ENCODE results near the gene TMPRSS4.
A peak's percentile ranks its signal among the peaks of the same experiment; 100 is the strongest.

TMPRSS4 gene, protein sequence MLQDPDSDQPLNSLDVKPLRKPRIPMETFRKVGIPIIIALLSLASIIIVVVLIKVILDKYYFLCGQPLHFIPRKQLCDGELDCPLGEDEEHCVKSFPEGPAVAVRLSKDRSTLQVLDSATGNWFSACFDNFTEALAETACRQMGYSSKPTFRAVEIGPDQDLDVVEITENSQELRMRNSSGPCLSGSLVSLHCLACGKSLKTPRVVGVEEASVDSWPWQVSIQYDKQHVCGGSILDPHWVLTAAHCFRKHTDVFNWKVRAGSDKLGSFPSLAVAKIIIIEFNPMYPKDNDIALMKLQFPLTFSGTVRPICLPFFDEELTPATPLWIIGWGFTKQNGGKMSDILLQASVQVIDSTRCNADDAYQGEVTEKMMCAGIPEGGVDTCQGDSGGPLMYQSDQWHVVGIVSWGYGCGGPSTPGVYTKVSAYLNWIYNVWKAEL
- 0 to 0.07 reads per million in 2 donors for total RNA-seq

DNA sequence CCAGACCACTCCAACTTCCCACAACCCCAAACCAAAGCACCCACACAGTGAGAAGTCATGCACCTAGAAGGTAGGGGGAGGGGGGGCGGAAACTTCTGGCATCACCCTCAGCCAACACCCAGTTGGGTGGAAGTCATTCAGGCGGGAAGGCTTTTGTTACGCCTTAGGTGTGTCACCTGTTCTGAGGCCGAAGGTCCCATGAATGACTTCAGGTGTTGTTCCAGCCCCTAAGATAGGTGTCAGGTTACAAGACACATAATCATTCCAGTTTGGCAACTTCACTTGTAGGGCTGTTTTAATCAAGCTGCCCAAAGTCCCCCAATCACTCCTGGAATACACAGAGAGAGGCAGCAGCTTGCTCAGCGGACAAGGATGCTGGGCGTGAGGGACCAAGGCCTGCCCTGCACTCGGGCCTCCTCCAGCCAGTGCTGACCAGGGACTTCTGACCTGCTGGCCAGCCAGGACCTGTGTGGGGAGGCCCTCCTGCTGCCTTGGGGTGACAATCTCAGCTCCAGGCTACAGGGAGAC, at the start of gene TMPRSS4:
TSS of gene TMPRSS4 (plus strand) at position 325 of the 528 bp plus-strand sequence. CDS start 225 bp downstream, outside the sequence.
- DNase-seq, result no peak

DNA sequence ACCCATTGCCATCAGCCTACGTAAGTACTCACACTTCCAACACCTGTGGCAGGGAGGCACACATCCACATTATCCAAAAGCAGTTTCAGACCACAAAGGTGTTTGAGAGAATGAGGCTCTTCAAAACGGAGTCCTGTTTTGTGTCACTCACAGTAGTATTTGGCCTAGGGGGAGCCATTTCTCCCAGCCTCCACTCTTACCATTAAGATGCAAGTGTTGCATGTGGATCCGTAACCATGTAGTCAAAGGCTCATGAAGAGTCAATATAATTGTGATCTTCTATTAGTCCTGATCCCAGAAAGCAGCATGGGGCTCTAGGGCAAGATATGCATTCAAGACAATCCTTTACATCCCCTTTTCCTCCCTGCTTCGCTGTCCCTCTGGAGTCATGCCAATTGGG, 49.2 kb upstream of the TMPRSS4 start:
- DNase-seq, result no peak

- no peak for DNase-seq
Observed at GRCh38 chr11:118028626-118029025, 48.3 kb upstream of the TMPRSS4 start.

GRCh38 chr11:118033443-118033842, 43.4 kb upstream of the TMPRSS4 start:
- peak in 1 of 5 experiments; percentile 83 for DNase-seq

GRCh38 chr11:118042141-118042540, 34.7 kb upstream of the TMPRSS4 start:
- peak in 1 of 5 experiments; percentile 66 for DNase-seq

DNA sequence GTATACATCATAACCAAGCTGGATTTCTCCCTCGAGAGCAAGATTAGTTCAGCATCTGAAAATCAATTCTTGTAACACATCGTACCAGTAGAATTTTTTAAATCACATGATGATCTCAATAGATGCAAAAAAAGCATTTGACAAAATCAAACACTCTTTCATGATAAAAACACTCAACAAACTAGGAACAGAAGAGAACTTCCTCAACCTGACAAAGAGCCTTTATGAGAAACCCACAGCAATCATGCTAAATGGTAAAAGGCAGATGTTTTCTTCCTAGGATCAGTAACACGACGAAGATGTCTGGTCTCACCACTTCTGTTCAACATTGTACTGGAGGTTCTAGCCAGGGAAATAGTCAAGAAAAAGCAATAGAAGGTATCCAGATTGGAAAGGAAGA, 34.1 kb upstream of the TMPRSS4 start:
- DNase-seq, result no peak

DNA sequence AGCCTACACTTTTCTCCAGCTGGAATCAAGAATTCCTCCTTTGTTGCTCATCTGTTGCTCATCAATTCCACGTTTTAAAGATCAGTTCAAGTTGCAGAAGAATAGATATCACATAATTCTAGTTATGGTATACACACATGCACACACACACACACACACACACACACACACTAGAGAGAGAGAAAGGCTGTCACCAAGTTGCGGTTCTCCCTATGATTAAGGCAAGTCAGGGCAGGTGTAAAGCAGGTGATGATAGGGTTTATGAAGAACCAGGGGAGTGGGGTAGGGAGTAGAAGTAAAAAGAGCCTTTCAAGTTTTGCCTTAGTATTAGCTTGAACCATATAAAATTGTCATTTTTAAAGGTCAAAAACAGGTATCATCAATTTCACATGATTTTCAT, 31.7 kb upstream of the TMPRSS4 start:
- peak in 1 of 5 experiments; percentile 86 for DNase-seq

GRCh38 chr11:118046051-118046963, 30.6 kb upstream of the TMPRSS4 start:
- DNase-seq, result peak in 3 of 5 experiments; percentile 46 to 97 (median 78)

DNA sequence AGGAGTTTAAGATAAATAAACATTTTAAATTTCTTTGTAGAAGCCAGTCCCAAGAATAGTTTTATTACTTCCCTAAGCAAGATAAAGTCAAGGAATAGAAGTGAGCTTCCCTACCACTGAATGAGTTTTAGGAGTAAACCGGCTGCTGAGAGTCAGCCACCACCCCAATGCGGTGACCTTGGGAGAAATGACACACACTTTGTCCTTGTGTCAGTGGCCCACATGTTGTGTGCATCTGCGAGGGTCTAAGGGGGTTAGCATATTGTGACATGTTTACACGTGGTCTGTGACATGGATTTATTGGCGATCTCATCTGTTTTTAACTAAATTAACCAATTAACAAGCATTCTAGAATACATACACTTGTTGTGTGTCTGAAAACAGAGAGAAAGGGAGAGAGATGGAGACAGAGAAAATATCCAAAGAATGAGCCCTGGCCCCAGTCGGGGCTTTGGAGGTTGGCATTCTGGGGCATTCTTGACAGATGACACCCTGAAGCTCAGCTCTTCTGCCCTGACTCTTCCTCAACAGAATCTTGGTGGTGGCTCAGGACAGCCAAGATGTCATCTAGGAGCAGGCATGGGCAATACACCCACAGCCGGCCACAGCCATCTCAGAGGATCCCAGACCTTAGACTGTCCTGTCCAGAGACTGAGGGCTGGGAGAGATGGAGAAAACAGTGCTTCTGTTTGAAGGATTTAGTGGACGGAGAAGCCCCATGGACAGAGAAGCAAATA, 29.7 kb upstream of the TMPRSS4 start:
- peak in 1 of 5 experiments; percentile 75 for DNase-seq

DNA sequence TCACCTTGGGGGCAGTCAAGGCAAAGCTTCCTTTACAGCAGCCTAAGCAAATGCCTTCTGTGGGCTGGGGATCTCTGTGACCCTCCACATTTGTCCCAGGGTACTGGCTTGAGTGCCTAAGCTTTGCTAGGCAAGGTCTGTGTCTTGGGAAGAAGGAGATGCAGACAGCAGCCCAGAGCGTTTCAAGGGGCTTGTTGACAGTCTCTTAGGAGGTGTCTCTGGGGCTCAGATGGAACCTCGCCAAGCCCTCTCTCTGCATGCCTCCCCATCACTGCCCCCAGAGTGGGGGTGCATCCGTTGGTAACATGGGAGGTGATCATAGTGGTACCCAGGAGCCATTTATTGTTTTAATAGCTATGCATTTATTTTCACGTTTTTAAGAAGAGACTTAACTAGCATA, 29.1 kb upstream of the TMPRSS4 start:
- no peak for DNase-seq

- peak in 1 of 5 experiments; percentile 71 for DNase-seq
Observed at GRCh38 chr11:118048472-118049370, 28.2 kb upstream of the TMPRSS4 start.

DNA sequence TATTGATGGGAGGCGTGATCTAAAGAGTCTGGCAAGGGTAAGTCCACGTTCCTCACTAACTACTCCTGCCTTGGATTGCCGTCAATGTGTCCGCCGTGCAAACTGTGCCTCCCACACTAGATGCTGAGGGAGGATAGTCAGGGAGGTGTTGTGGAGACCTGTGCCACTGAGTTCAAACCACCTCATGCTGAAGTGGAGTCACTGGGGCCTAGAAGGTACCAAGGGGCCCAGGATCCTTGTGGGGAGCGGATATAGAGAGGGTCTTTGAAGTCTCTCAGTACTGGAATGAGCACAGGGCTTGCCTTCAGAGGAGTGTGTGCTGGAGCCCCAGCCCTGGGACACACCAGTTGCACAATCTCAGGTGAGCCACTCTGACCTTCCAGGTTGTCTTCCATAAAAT, 27.1 kb upstream of the TMPRSS4 start:
- no peak for DNase-seq

DNA sequence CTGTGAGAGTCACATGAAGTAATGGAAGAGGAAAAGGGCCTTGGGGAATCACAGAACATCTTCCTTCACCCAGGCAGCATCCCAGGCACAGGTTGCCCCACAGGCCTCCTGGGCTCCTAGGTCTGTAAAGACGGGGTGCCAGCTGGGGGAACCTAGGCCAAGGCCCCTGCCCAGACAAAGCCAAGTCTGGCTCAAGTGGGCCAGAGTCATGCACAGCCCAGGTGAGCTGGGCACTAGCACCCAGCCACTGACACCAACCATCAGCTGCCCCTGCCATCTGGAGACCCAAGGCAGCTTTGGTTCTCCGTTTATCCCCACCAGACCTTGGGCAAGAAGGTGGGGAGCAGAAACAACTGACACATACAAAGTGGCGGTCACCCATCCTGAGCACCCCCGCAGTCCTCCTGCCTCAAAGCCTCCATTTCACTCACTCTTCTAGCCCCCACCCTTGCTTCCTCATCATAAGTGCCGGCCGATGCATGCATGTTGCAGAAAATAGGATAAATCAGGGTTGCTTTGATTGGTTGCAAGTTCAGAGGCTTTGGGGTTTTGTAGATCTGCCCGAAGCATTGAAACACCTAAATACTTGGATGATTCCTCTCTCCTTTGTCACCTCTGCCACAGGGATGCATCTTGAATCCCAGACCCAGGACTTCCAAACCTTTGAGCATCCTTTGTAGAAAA, 26.5 kb upstream of the TMPRSS4 start:
- DNase-seq, result no peak

DNA sequence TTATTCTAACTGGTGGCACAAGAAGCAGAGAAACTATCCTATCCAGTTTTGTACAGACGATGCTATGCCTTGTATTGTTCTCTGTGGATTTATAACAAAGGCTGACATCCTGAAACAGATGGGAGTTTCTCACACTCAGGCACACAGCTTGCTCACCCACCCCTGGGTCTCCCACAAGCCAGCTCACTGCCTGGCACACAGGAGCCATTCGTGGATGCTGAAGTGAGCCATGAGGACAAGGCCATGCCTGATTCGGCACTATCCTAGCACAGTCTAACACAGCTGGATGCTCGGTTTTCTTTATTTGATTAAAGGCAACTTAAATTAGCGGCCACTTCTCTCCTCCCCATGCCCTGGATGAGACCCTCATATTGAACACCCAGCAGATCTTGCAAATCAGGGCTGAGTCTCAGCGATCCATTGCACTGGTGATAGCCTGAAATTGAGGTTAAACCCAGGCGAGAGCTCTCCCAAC, 25.7 kb upstream of the TMPRSS4 start:
- DNase-seq, result no peak

DNA sequence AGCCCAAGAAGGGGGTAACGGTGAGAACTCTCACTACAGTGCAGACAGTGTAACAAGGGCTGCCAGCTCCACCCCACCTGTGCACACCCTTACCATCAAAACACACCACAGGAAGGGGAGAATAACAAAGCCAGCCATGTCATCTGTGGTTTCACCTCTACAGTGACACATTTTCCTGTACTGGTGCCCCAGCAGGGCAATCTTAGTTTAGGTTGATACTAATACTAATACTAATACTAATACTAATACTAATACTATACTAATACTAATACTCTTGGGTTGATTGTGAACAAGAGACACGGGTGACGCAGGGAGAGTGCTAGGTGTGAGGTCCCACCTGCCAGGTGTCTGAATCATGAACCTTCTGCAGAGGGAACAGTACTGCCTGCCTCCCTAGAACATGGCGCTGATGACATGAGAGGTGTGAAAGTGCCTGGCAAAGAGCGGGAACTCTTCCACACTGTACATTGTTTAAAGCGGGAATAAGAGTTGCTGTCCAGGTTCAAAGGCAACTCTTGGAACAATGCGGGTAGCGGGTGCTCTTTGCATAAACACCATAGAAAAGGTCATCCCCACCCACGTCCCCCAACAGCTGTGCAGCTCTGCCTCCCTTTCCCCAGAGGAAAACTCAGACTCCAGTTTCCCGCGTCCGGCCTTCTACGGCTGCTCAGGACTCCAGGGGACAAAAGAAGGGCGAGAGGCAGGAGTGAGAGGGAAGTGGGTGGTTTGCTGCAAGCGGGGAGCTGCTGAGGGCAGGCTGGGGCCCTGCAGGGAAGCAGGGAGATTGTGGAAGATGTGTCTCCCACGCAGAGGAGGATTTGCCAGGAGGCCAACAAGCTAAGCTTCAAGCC, 25.0 kb upstream of the TMPRSS4 start:
- DNase-seq, result peak in 4 of 5 experiments; percentile 39 to 96 (median 76)

GRCh38 chr11:118052581-118053206, 24.2 kb upstream of the TMPRSS4 start:
- no peak for DNase-seq

- no peak for DNase-seq
Observed at GRCh38 chr11:118054712-118055640, 21.9 kb upstream of the TMPRSS4 start.

GRCh38 chr11:118055966-118056365, 20.9 kb upstream of the TMPRSS4 start:
- DNase-seq, result no peak
